ENCODE results near the gene RPS19. TPM values are rescaled to one million over a fixed set of nuclear protein-coding genes. Genes with fewer than 3 reads are reported as not detected.

The RPS19 gene
- 100 to 1,000 TPM; 363 to 861 (median 619) TPM for total RNA-seq

- peak within 1 kb of the TSS; percentile 80 to 98 (median 90) for H3K4me3 ChIP-seq
- peak; percentile 96 to 99 (median 98) for DNase-seq
- peaks cover 0 to 41% (median 24%) of the 10 kb centered on the region in 4 donors for H3K4me1 ChIP-seq
- TF ChIP-seq POLR2A (IDR thresholded peaks at IDR 0.05) (peak; percentile 59 to 65), CTCF (IDR thresholded peaks at IDR 0.05) (peak; percentile 75 to 91 (median 83))
- H3K27me3 ChIP-seq: no peaks in the 10 kb centered on the region
- H3K36me3 ChIP-seq: peaks cover 0 to 35% (median 0%) of the 10 kb centered on the region in 3 donors
- H3K27ac ChIP-seq: peak within 1 kb of the TSS; percentile 90 to 97 (median 94)
- no peaks in the 10 kb centered on the region for H3K9me3 ChIP-seq
These were observed at the start of gene RPS19 for GRCh38 chr19:41859618-41860418. TSS of gene RPS19 (plus strand) at chr19:41860255. CDS start at chr19:41860775, 520 bp downstream.

GRCh38 chr19:41810301-41810700 is 49.8 kb upstream of the RPS19 start:
- TF ChIP-seq CTCF (IDR thresholded peaks at IDR 0.05) (no peak), POLR2A (IDR thresholded peaks at IDR 0.05) (no peak)
- no peak overlapping the region for H3K4me3 ChIP-seq
- DNase-seq: no peak
- H3K4me1 ChIP-seq: no peaks in the 10 kb centered on the region
- H3K27me3 ChIP-seq: no peaks in the 10 kb centered on the region
- H3K36me3 ChIP-seq: no peaks in the 10 kb centered on the region
- H3K9me3 ChIP-seq: no peaks in the 10 kb centered on the region
- no peak overlapping the region for H3K27ac ChIP-seq

GRCh38 chr19:41811036-41811435 is 49.0 kb upstream of the RPS19 start:
- H3K27me3 ChIP-seq: no peaks in the 10 kb centered on the region
- no peak overlapping the region for H3K27ac ChIP-seq
- no peaks in the 10 kb centered on the region for H3K4me1 ChIP-seq
- no peak overlapping the region for H3K4me3 ChIP-seq
- DNase-seq: peak in 1 of 3 donors; percentile 38
- TF ChIP-seq POLR2A (IDR thresholded peaks at IDR 0.05) (no peak), CTCF (IDR thresholded peaks at IDR 0.05) (no peak)
- no peaks in the 10 kb centered on the region for H3K36me3 ChIP-seq
- H3K9me3 ChIP-seq: no peaks in the 10 kb centered on the region

GRCh38 chr19:41811981-41812380 is 48.1 kb upstream of the RPS19 start:
- no peak overlapping the region for H3K27ac ChIP-seq
- DNase-seq: no peak
- H3K9me3 ChIP-seq: no peaks in the 10 kb centered on the region
- no peak overlapping the region for H3K4me3 ChIP-seq
- no peaks in the 10 kb centered on the region for H3K36me3 ChIP-seq
- H3K27me3 ChIP-seq: no peaks in the 10 kb centered on the region
- TF ChIP-seq CTCF (IDR thresholded peaks at IDR 0.05) (no peak), POLR2A (IDR thresholded peaks at IDR 0.05) (no peak)
- no peaks in the 10 kb centered on the region for H3K4me1 ChIP-seq

- Histone ChIP-seq H3K4me1 (no peaks in the 10 kb centered on the region), H3K36me3 (no peaks in the 10 kb centered on the region), H3K27ac (no peak overlapping the region), H3K27me3 (no peaks in the 10 kb centered on the region), H3K9me3 (no peaks in the 10 kb centered on the region), H3K4me3 (no peak overlapping the region)
- DNase-seq: no peak
- no peak for TF ChIP-seq POLR2A (IDR thresholded peaks at IDR 0.05)
- no peak for TF ChIP-seq CTCF (IDR thresholded peaks at IDR 0.05)
These were observed 46.1 kb upstream of the RPS19 start for GRCh38 chr19:41813911-41814310.
